ENCODE measurements around the gene TCEANC2.
A peak's percentile ranks its signal among the peaks of the same experiment; 100 is the strongest.

Gene TCEANC2

DNA sequence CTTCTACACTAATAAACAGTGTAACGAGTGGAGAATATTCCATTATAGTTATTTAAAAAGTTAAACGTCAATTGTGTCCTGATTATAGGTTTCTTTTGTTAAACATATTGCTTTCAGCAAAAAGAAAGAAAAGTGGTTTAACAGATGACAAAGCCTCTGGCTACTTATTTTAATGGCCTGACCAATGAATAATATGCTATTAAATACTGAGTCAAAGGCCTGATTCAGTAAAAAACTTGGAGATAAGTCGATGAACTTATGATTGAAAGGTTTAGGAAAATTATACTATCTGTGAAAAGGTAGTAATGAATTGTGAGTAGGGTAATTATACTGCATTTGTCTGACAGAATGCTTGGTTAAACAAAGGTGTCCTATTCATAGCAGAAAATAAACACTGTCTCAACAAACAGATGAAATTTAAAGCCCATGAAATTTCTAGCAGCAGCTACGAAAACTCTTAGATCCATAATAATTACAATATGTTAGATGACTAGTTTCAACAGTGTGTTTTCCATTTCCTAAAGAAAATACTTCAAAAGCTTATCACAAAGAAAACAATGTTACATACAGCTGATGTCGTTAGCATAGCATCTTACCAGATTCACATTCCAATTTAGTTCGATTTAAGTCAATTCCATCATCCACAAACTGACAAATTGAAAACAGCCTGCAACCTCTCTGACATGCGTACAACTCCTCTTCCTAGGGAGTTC is 6.6 kb upstream of the TCEANC2 start:
- TF ChIP-seq POLR2AphosphoS5 (IDR thresholded peaks at IDR 0.05; ENCODE audit: low read depth, low read length) (no peak), SIN3A (IDR thresholded peaks at IDR 0.05; ENCODE audit: borderline replicate concordance, insufficient read depth, low read length) (no peak)

DNA sequence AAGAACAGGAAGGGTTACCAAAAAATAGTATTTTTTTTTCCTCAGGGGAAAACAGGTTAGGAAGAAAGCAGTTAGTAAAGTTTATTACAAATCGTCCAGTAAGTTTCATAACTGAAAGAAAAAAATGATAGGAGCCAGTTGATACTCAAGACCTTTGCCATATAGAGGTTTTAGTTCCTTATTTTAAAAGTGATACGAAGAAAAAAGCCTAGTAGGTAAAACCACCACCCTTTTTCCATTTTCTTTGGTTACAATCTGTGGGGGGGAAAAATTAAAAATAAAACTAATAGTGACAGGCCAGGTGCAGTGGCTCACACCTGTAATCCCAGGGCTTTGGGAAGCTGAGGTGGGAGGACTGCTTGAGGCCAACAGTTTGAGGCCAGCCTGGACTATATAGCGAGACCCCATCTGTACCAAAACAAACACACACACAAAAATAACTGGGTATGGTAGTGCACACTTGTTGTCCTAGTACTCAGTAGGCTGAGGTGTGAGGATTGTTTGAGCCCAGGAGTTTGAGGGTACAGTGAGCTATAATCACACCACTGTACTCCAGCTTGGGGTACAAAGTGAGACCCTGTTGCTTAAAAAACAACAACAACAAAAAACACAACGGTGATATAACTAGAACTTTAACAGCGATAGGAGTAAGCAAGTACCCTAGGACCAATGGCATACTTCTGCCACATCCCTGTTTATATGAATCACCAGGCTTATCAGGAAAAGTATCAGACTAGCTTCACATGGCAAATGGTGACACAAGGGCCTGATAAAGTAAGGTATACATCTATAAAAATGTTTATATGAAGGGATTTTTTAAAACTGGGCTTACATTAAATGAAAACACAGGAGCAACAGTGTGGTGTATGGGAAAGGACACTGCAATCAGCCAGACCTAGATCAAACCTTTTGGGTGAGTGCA is 5.8 kb upstream of the TCEANC2 start:
- TF ChIP-seq POLR2AphosphoS5 (IDR thresholded peaks at IDR 0.05; ENCODE audit: low read depth, low read length): no peak
- TF ChIP-seq, protein P1, sequence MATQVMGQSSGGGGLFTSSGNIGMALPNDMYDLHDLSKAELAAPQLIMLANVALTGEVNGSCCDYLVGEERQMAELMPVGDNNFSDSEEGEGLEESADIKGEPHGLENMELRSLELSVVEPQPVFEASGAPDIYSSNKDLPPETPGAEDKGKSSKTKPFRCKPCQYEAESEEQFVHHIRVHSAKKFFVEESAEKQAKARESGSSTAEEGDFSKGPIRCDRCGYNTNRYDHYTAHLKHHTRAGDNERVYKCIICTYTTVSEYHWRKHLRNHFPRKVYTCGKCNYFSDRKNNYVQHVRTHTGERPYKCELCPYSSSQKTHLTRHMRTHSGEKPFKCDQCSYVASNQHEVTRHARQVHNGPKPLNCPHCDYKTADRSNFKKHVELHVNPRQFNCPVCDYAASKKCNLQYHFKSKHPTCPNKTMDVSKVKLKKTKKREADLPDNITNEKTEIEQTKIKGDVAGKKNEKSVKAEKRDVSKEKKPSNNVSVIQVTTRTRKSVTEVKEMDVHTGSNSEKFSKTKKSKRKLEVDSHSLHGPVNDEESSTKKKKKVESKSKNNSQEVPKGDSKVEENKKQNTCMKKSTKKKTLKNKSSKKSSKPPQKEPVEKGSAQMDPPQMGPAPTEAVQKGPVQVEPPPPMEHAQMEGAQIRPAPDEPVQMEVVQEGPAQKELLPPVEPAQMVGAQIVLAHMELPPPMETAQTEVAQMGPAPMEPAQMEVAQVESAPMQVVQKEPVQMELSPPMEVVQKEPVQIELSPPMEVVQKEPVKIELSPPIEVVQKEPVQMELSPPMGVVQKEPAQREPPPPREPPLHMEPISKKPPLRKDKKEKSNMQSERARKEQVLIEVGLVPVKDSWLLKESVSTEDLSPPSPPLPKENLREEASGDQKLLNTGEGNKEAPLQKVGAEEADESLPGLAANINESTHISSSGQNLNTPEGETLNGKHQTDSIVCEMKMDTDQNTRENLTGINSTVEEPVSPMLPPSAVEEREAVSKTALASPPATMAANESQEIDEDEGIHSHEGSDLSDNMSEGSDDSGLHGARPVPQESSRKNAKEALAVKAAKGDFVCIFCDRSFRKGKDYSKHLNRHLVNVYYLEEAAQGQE (IDR thresholded peaks at IDR 0.05; ENCODE audit: insufficient read depth in 1 of 2, low read depth in 2 of 2, low read length in 2 of 2): no peak
- TF ChIP-seq SIN3A (IDR thresholded peaks at IDR 0.05; ENCODE audit: borderline replicate concordance, insufficient read depth, low read length): no peak
- no peak for TF ChIP-seq TAF1 (IDR thresholded peaks at IDR 0.05; ENCODE audit: borderline replicate concordance, insufficient read depth, low read length)
- no peak for TF ChIP-seq FOXP2 (optimal IDR thresholded peaks at IDR 0.05; ENCODE audit: borderline replicate concordance, extremely low read depth, extremely low read length, insufficient read depth)

DNA sequence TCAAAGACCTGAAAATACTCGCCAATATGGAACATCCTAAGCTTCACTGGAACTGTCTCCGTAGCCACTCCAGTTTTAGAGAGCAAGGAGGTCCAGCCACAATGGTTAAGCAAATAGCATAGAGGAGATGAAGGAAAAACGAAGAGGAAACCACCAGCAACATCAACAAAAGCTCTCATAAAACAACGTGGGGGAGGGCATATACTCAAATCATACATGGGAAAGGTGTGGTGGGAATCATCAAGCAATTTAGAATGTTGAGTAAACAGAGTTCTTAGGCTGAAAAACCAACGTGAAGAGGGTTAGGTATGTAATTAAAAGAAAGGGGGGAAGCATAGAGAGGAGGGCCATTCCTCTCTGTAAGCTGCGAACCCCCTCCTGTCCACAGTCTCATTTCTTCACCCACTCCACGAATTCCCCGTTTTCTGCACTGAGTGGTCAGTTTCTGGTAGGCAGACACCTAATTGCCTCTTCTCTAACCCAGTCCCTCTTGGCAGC is 1.4 kb upstream of the TCEANC2 start:
- TF ChIP-seq SIN3A (IDR thresholded peaks at IDR 0.05; ENCODE audit: borderline replicate concordance, insufficient read depth, low read length): no peak
- no peak for TF ChIP-seq POLR2AphosphoS5 (IDR thresholded peaks at IDR 0.05; ENCODE audit: low read depth, low read length)
- TF ChIP-seq, protein P1 (IDR thresholded peaks at IDR 0.05; ENCODE audit: insufficient read depth in 1 of 2, low read depth in 2 of 2, low read length in 2 of 2): no peak
- no peak for TF ChIP-seq FOXP2 (optimal IDR thresholded peaks at IDR 0.05; ENCODE audit: borderline replicate concordance, extremely low read depth, extremely low read length, insufficient read depth)
- TF ChIP-seq TAF1 (IDR thresholded peaks at IDR 0.05; ENCODE audit: borderline replicate concordance, insufficient read depth, low read length): no peak

DNA sequence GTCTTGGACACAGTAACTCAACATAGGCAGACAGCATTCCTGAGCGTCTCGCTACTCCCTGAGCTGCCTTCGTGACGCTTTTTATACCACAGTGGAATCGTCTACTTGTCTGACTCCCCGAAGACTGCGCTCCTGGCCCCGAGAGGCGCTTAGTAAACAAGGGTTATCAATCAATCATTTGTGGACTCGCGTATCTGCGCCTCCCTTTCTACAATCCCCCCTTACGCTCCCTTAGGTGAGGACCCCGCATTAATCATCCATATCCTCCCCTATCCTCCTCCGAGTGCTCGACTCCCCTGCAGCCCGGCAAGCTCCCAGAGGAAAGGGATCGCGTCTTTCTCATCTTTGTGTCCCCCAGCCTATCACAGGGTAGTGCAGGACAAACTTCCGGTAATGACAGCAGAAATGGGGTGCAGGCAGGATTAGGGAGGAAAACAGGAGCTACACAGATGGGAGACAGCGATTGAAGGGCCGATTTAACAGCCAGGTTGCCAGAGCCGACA is 926 bp upstream of the TCEANC2 start:
- TF ChIP-seq SIN3A (IDR thresholded peaks at IDR 0.05; ENCODE audit: borderline replicate concordance, insufficient read depth, low read length) (0 out of 2 replicates have a peak, but pooled peaks have one; percentile 26), TAF1 (IDR thresholded peaks at IDR 0.05; ENCODE audit: borderline replicate concordance, insufficient read depth, low read length) (no peak), FOXP2 (optimal IDR thresholded peaks at IDR 0.05; ENCODE audit: borderline replicate concordance, extremely low read depth, extremely low read length, insufficient read depth) (no peak), POLR2AphosphoS5 (IDR thresholded peaks at IDR 0.05; ENCODE audit: low read depth, low read length) (no peak)
- TF ChIP-seq, protein P1 (IDR thresholded peaks at IDR 0.05; ENCODE audit: insufficient read depth in 1 of 2, low read depth in 2 of 2, low read length in 2 of 2): no peak

DNA sequence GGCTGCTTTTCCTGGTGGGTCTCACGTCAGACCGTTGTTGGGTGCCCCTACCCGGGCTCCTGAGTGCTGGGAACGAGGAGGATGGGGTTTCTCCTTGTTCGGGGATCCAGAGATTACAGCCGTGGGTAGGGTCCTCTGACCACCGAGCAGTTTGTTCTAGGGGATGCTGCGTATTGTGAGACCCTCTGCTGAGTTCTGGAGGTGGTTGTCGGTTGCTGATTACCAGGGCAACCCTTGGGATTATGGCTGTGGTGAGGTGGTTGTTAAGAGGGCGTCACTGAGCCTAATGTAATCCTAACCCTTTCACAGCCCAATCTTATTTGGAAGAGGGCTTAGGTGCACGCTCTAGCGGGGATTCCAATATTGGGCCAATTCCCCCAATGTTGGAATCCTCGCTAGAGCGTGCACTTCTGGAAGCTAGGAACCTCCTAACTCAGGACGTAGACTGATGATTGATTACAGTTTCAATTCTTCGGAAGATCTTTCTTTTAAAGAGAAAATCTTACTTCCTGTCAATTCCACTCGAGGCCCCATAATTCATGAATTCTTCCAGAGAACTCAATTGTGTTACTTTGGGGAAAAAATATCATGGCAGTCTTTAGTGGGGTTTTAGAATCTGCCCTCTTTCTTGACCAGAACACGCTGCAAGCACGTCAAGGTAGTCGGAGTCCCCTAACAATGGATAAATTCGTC is 483 bp downstream of the TCEANC2 start:
- no peak for TF ChIP-seq SIN3A (IDR thresholded peaks at IDR 0.05; ENCODE audit: borderline replicate concordance, insufficient read depth, low read length)
- no peak for TF ChIP-seq TAF1 (IDR thresholded peaks at IDR 0.05; ENCODE audit: borderline replicate concordance, insufficient read depth, low read length)
- TF ChIP-seq FOXP2 (optimal IDR thresholded peaks at IDR 0.05; ENCODE audit: borderline replicate concordance, extremely low read depth, extremely low read length, insufficient read depth): no peak
- TF ChIP-seq, protein P1 (IDR thresholded peaks at IDR 0.05; ENCODE audit: insufficient read depth in 1 of 2, low read depth in 2 of 2, low read length in 2 of 2): no peak
- no peak for TF ChIP-seq POLR2AphosphoS5 (IDR thresholded peaks at IDR 0.05; ENCODE audit: low read depth, low read length)
